Testis (tissue), 2 donors: Measurements from ENCODE around the gene HOXC9.

Source experiments
- POLR2A ChIP-seq: fragments of 450-650 bp; IDR thresholded peaks from one replicate; pipeline ENCODE4 v1.6.1; 2017; ENCODE audit warnings: antibody characterized with exemption, mild to moderate bottlenecking, moderate library complexity
- TF ChIP-seq, protein P1 (sequence below), 3 experiments: fragments of 450-650 bp in 2 of 3; fragments of 200-600 bp in 1 of 3; sonication (generic) in 1 of 3; IDR thresholded peaks; one replicate each; pipeline ENCODE4 v1.5.1; 2016 to 2019; ENCODE audit warnings: antibody characterized with exemption in 3 of 3, mild to moderate bottlenecking in 2 of 3, moderate library complexity in 1 of 3

DNA sequence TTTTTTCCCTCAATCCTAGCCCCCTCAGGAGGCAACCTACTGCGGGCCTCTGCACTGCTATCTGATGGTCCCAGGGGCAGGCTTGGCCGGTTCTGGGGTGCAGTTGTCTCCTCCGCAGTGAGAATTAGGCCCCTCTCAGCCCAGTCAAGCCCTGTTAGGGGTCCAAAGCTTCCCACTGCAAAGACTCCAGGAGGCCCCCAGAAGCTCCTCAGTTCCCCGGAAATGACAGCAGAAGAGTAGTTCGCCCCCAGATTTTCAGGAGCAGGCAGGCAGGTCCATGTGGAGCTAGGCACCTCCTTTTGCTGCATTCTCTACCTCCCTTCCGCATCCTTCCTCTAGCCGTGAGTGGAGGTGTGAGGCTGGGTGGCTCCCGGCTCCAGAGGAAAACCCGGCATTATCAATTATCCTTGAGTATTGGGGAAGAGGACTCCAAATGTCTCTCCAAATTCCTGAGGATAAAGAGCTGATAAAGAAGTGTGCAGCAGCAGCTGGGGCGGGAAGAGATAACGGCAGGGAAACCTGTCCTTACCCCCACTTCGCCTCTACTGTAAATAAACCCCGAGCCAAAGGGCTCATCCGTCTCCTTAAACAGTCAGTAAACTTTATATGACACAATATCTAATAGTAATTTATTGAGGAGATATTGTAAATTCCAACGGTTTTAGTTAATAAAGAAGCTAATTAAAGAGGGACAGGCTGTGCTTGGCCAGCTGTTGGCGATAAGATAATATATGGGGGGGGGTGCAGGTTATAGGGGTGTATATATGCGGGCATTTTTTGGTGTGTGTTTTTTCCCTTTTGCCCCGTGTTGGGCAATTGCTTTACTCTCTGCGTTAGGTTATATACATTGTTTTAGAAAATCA, 45.9 kb upstream of the HOXC9 start:
- TF ChIP-seq, protein P1, sequence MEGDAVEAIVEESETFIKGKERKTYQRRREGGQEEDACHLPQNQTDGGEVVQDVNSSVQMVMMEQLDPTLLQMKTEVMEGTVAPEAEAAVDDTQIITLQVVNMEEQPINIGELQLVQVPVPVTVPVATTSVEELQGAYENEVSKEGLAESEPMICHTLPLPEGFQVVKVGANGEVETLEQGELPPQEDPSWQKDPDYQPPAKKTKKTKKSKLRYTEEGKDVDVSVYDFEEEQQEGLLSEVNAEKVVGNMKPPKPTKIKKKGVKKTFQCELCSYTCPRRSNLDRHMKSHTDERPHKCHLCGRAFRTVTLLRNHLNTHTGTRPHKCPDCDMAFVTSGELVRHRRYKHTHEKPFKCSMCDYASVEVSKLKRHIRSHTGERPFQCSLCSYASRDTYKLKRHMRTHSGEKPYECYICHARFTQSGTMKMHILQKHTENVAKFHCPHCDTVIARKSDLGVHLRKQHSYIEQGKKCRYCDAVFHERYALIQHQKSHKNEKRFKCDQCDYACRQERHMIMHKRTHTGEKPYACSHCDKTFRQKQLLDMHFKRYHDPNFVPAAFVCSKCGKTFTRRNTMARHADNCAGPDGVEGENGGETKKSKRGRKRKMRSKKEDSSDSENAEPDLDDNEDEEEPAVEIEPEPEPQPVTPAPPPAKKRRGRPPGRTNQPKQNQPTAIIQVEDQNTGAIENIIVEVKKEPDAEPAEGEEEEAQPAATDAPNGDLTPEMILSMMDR (IDR thresholded peaks at IDR 0.05): no peak
- TF ChIP-seq POLR2A: no peak
